Glomerular endothelial cell (primary cell): ENCODE results near the gene TMEM150B. TPM values are rescaled to one million over a fixed set of nuclear protein-coding genes. Genes with fewer than 3 reads are reported as not detected.

Source experiments
- DNase-seq: peaks from one replicate; pipeline ENCODE4 v3.0.0-alpha.2; 2011; ENCODE audit warnings: low read depth, low spot score; ENCODE audit errors: extremely low read depth
- total RNA-seq: library from RNA; depleted of rRNA; stranded (reverse); fragments of >200 nt; gene quantifications from 2 replicates; pipeline ENCODE4 v1.2.3, GENCODE V29; 2015

Gene TMEM150B
- total RNA-seq, 1 donor from 2014 or later, result not detected

- DNase-seq, result peak; percentile 36
Measured at GRCh38 chr19:55279770-55280643, 45.1 kb downstream of the TMEM150B start, which contains the start of gene HSPBP1. TSS of gene HSPBP1 (minus strand) at chr19:55280110. CDS start at chr19:55279608, 502 bp downstream.

- DNase-seq, result no peak
Measured at GRCh38 chr19:55279340-55279739, 45.8 kb downstream of the TMEM150B start.

DNA sequence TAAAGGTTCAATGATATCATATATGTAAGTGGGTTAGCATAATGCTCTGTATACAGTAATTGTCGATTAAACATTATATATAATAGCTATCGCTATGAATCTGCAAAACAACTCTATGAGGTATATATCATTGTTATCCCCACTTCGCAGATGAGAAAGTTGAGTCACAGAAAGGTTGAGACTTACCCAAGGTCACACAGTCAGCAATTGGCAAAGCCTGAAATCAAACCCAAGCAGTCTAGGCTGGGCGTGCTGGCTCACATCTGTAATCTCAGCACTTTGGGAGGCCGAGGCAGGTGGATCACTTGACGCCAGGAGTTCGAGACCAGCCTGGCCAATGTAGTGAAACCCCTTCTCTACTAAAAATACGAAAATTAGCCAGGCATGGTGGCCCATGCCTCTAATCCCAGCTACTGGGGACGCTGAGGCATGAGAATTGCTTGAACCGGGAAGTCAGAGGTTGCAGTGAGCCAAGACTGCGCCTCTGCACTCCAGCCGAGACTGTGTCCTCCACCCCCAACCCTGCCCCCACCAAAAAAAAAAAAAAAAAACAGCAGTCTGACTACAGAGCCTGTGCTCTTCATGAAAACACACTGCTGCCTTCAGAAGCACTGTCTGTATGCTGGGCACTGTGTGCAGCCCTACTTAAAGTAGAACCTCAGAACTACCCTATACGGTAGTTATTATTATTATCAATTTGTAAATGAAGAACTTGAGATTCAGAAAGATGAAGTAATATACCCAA is 46.6 kb downstream of the TMEM150B start:
- no peak for DNase-seq

GRCh38 chr19:55277494-55277893 is 47.6 kb downstream of the TMEM150B start:
- DNase-seq, result no peak

DNA sequence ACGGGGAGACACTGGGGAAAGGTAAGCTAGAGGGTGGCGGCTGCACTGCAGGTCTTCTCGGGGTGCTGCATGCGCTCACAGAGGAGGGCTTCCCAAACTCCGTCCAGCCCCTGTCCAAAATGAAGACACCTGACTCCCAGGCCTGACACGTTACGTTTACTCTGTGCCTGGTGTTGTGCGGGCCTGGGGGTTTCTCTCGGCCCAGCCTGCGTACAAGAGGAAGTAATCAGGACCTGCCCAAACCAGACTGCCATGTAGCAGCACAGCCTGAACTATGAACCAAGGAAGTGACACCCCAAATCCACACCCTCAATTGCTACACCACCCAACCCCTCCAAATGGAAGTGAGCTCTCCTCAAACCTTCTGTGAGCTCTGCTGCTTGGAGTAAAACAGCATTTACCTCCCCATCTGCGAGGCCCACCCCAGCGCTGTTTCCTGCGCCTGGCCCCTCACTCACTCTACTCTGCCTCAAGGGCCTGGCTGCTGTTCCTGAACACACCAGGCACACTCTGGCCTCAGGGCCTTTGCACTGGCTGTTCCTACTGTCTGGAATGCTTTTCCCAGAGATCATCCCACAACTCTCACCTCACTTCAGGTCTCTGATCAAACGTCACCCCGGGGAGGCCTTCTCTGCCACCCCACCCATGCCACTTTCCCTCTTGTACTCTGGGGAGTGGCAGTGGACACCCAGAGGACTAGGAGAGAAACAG is 48.3 kb downstream of the TMEM150B start:
- DNase-seq, result no peak

GRCh38 chr19:55275851-55276719 is 49.1 kb downstream of the TMEM150B start:
- no peak for DNase-seq

DNA sequence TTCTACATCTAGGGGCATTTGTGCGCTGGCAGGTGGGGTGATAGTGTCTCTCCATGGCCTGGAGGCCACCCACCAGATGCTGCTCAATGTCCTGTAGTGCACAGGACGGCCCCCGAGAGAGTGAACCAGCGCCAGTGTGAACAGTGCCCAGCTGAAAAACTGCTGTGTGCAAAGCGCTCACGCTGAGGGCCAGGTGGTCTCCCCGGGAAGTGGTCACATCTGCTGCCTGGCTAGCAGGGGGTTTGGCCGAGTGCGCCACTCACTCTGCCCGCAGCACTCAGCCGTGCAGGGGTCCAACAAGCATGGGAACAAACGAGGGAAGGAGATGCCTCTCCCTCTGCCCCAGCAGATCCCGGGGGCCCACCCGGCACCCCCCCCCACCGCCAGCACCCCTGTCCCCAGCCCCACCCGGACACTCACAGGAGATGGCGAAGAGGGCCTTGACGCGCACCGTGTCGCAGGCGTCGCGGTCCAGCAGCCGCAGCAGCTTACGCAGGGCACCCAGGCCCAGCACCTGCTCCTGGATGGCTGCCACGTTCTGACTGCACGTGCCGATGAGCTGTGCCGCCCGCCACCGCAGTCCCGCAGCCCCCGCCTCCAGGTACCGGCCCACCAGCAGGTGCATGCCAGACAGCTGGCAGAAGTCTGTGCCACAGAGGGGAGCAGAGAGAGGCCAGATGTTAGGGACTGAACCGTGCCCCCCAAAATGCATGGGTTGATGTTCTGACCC is 51.0 kb downstream of the TMEM150B start:
- DNase-seq, result no peak

DNA sequence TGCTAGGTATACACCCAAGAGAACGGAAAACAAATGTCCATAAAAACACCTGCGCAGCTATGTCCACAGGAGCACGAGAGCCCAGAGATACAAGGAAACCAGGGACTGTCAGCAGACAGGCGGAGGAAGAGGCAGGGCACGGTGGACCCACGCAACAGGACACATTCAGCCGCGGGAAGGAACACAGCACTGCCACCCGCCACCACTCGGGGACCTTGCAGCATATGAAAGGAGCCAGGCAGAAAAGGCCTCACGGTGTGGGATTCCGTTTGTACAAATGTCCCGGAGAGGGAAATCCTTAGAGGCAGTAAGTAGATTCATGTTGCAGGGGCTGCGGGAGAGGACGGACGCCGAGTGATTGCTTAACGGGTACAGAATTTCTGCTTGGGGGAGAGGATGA is 53.0 kb downstream of the TMEM150B start:
- no peak for DNase-seq

DNA sequence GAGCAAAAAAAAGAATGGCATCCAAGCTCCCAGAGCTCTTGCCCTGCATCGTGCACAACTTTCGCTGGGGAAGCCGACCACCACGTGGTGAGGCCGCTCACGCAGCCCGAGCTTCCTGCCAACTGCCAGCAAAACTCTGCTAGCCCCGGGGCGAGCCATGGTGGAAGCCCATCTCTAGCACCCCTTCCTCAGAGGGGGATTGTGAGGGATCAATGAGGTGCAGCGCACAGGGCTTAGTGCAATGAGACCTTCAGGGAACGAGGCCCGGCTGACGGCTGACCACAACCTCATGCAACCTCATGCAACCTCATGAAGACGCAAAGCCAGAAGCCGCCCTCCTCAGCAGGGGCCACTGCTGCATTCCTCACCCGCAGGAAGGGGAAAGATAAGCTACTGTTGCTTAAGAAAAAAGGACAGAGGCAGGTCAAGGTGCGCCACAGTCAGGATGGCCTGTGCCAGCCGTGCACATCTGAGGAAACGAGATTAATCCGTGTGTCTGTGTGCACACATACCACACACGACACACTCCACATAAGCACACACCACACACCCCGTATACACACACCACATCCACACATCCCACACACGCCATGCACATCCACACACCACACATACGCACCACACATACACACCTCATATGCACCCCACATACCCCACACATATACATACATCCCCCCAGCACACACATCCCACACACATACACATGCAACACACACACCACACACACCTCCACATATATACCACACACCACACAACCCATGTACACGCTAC is 54.8 kb downstream of the TMEM150B start:
- no peak for DNase-seq

DNA sequence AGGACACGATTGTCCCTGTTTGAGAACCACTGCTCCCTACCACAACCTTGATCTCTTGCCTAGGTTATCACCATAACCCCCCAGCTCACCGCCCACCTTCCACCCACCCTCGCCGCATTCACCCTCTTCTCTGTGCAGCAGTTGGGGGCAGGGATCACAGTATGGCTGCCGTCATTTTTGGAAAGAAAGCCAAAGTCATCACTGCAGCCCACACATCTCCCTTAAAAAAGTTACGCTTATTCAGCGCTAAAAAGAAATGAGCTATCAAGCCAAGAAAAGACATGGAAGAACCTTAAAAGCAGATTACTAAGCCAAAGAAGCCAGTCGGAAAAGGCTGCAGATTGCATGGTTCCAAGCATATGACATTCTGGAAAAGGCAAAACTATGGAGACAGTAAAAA is 55.8 kb downstream of the TMEM150B start:
- DNase-seq, result no peak

DNA sequence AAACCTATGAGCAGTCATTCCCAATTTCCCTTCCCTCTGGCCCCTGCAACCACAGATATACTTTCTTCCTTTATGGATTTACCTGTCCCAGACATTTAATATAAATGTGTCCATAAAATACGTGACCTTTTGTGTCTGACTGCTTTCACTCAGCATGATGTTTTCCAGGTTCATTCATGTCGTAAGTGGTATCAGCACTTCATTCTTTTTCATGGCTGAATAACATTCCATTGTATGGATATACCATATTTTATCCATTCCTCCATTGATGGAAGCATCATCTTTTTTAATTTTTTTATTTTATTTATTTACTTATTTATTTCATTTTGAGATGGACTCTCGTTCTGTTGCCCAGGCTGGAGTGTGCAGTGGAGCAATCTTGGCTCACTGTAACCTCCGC is 58.3 kb downstream of the TMEM150B start:
- DNase-seq, result no peak

GRCh38 chr19:55266404-55266803 is 58.7 kb downstream of the TMEM150B start:
- DNase-seq, result no peak

DNA sequence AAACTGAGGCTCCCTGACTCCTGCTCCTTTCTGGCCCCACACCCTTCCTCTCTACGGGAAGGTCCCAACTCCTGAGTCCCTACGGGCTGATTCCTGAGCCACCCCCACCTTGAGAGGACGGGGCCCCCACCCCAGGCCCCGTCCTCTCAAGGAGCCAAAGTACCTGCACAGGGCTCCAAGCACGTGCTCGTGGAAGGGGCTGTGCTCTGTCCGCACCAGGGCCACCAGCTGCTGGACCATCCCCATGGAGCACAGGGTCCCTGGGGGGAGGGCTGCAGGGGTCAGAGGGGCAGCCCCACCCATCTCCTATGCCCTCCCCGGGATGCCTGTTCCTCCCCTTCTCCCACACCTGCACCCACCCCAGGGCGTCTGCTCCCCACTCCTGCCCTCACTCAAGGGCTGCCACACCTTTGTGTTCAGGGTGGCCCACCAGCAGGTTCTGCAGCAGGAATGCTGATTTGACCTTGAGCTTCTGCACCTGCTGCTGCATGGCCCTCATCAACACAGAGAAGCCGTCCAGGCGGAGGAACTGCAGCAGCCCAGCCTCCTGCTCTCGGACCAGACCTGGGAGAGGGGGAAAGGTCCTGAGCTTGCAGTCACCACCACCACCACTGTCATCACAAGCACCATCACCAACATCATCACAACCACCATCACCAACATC is 59.3 kb downstream of the TMEM150B start:
- DNase-seq, result no peak

DNA sequence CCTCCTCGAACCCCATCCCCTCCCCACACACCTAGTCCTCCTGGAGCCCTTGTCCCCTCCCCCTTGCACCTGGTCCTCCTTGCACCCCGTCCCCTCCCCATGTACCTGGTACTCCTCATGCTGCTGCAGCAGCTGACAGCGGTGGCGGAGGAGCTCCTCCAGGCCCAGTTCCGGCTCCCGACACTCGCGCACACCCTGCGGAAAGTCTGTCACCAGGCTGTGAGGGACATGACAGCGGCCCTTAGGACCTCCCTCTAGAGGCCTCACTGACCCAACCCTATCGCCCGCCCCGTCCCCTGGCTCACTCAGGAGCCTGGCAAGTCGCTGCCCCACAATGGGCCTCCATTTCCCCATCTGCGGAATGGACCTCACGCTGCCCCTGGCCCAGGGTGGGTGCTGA is 60.0 kb downstream of the TMEM150B start:
- DNase-seq, result no peak

- DNase-seq, result no peak
Measured at GRCh38 chr19:55264531-55264930, 60.6 kb downstream of the TMEM150B start.
